SU-DHL-6 (cell line): Measurements from ENCODE around the gene ZNF814.
"Not testable (repeated sequence)": the region's sequence is repeated elsewhere in the genome, so short reads cannot be mapped to it uniquely, and the experiment has no call there.

Source experiments
- EZH2phosphoT487 ChIP-seq: fragments of 200-600 bp; sonication (generic), shearing (Covaris generic); conservative IDR thresholded peaks from 2 replicates; pipeline ENCODE4 v1.6.1; 2018; ENCODE audit warnings: mild to moderate bottlenecking, antibody characterized with exemption, low read length, moderate library complexity, mixed read lengths
- TF ChIP-seq, protein P1 (sequence below): fragments of 200-600 bp; sonication (generic); IDR thresholded peaks from one replicate; pipeline ENCODE4 v1.5.1; 2017; ENCODE audit warnings: antibody characterized with exemption, mild to moderate bottlenecking, low read length, moderate library complexity; ENCODE audit not compliant: insufficient read depth, poor library complexity, severe bottlenecking

DNA sequence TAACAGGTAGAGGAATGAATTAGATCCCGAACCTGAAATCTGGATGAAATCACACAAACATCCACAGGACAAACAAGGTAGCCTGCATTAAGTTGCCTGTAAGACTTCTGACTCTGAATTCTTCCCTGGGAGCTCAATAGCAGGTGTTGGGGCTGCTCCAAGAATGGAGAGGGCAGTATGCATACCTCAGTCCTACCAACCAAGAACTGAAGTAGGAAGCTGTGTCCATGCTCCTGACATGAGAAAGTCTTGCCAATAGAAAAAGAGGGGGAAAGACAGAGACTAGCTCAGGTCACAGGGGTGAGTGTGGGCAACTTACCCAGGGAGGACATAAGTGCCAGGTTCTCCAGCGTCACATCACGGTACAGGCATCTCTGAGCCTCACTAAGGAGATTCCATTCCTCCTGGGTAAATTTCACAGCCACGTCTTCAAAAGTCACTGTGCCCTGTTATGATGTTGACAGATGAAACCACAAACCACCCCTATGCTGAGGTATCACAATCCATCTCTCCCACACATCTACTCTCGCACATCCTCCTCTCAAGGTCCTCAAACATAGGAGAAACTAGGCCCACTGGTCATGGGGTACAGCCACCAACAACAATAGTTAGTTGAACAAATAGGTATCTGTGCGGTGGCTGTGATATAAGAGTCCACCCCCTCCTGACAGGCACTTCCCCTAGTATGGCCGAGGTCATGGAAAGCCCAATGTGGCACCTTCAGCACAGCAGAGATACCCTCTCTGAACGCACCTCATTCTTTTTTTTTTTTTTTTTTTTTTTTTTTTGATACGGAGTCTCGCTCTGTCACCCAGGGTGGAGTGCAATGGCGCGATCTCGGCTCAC is 75.6 kb downstream of the ZNF814 start:
- not testable (repeated sequence) for TF ChIP-seq EZH2phosphoT487
- TF ChIP-seq, protein P1, sequence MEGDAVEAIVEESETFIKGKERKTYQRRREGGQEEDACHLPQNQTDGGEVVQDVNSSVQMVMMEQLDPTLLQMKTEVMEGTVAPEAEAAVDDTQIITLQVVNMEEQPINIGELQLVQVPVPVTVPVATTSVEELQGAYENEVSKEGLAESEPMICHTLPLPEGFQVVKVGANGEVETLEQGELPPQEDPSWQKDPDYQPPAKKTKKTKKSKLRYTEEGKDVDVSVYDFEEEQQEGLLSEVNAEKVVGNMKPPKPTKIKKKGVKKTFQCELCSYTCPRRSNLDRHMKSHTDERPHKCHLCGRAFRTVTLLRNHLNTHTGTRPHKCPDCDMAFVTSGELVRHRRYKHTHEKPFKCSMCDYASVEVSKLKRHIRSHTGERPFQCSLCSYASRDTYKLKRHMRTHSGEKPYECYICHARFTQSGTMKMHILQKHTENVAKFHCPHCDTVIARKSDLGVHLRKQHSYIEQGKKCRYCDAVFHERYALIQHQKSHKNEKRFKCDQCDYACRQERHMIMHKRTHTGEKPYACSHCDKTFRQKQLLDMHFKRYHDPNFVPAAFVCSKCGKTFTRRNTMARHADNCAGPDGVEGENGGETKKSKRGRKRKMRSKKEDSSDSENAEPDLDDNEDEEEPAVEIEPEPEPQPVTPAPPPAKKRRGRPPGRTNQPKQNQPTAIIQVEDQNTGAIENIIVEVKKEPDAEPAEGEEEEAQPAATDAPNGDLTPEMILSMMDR: not testable (repeated sequence)
